ENCODE results near the gene GLIS1. TPM values are rescaled to one million over a fixed set of nuclear protein-coding genes. Genes with fewer than 3 reads are reported as not detected.

The GLIS1 gene
- total RNA-seq, 1 experiment from 2014 or later: 0.39 TPM

- no peaks in the 10 kb centered on the region for H3K9me3 ChIP-seq (ENCODE audit: control insufficient read depth in 1 of 2, insufficient read depth in 1 of 2, low read depth in 1 of 2, low read length in 2 of 2)
- H3K36me3 ChIP-seq (ENCODE audit: control insufficient read depth in 1 of 2, insufficient read depth in 2 of 2, low read length in 2 of 2): no peaks in the 10 kb centered on the region
- no peaks in the 10 kb centered on the region for H3K27me3 ChIP-seq (ENCODE audit: insufficient read depth, low read length)
- no peak overlapping the region for H3K4me3 ChIP-seq (replicated peaks in 1 of 2; ENCODE audit: low read depth in 1 of 2, low read length in 2 of 2)
- H3K27ac ChIP-seq (ENCODE audit: low read depth, low read length): no peak overlapping the region
- no peak overlapping the region for H3K9ac ChIP-seq (ENCODE audit: low read length)
- TF ChIP-seq ZNF274 (IDR thresholded peaks at IDR 0.05; ENCODE audit: low read depth, low read length): no peak
- no peak for TF ChIP-seq TCF7L2 (IDR thresholded peaks at IDR 0.05; ENCODE audit: borderline replicate concordance, extremely low read depth, insufficient read depth, insufficient read length)
- no peak for TF ChIP-seq CEBPB (IDR thresholded peaks at IDR 0.05; ENCODE audit: low read depth)
- no peak for TF ChIP-seq YY1 (IDR thresholded peaks at IDR 0.05; ENCODE audit: extremely low read depth, insufficient replicate concordance, low read depth, low read length)
- no peak for TF ChIP-seq SRF (IDR thresholded peaks at IDR 0.05; ENCODE audit: low read depth)
- TF ChIP-seq POLR2A (IDR thresholded peaks at IDR 0.05; ENCODE audit: borderline replicate concordance, extremely low read depth, insufficient read depth, insufficient read length): no peak
- no peak for TF ChIP-seq SP1 (IDR thresholded peaks at IDR 0.05; ENCODE audit: low read depth)
- no peak for TF ChIP-seq ZBTB33 (IDR thresholded peaks at IDR 0.05; ENCODE audit: extremely low read depth, insufficient replicate concordance, low read length)
- no peak for TF ChIP-seq POLR2AphosphoS5 (IDR thresholded peaks at IDR 0.05; ENCODE audit: low read depth, low read length)
- TF ChIP-seq EZH2 (IDR thresholded peaks at IDR 0.05): no peak
- TF ChIP-seq CTCF (IDR thresholded peaks at IDR 0.05 in 2 of 3, conservative IDR thresholded peaks at IDR 0.05 in 1 of 3; ENCODE audit: borderline replicate concordance in 1 of 3, insufficient read depth in 1 of 3, low read depth in 2 of 3, low read length in 2 of 3): no peak
- no peak for TF ChIP-seq CBX3 (IDR thresholded peaks at IDR 0.05; ENCODE audit: low read depth)
- TF ChIP-seq JUND (IDR thresholded peaks at IDR 0.05): no peak
- no peak for TF ChIP-seq MAX (IDR thresholded peaks at IDR 0.05)
- no peak for TF ChIP-seq ZFX (IDR thresholded peaks at IDR 0.05)
- TF ChIP-seq RAD21 (IDR thresholded peaks at IDR 0.05; ENCODE audit: low read depth): no peak
- TF ChIP-seq ATF3 (IDR thresholded peaks at IDR 0.05): no peak
- TF ChIP-seq FOSL1 (IDR thresholded peaks at IDR 0.05; ENCODE audit: low read depth): no peak
- no peak for TF ChIP-seq ELF1 (IDR thresholded peaks at IDR 0.05; ENCODE audit: borderline replicate concordance, low read depth)
- TF ChIP-seq EZH2phosphoT487 (IDR thresholded peaks at IDR 0.05; ENCODE audit: borderline replicate concordance): no peak
- ChIA-PET RAD21 (ENCODE audit: low non-redundant PET in 1 of 2, low total read pairs in 2 of 2, uncharacterized antibody in 2 of 2, unreplicated experiment in 2 of 2) (no interaction called here), CTCF (no interaction called here), POLR2A (no interaction called here)
- no peak overlapping the region for H3K4me2 ChIP-seq (ENCODE audit: low read length)
- no peaks in the 10 kb centered on the region for H3K4me1 ChIP-seq (ENCODE audit: control insufficient read depth in 1 of 2, insufficient read depth in 2 of 2, low read length in 2 of 2)
- DNase-seq (ENCODE audit: low read depth, low spot score): no peak
- intact Hi-C loops (cut with micrococcal nuclease): no loop called here
- no peaks in the 10 kb centered on the region for H3K79me2 ChIP-seq (ENCODE audit: insufficient read depth, low read length)
- H3K9me2 ChIP-seq (ENCODE audit: insufficient read depth): no peaks in the 10 kb centered on the region
- H4K20me1 ChIP-seq (ENCODE audit: insufficient read depth): no peaks in the 10 kb centered on the region
- ATAC-seq: no peak
- no TSS peak for BruUV-seq (replicated peaks)
- H2AFZ ChIP-seq (ENCODE audit: low read depth, low read length, poor library complexity, severe bottlenecking): no peak overlapping the region
Measured at GRCh38 chr1:53603431-53603830, 135.5 kb downstream of the GLIS1 start.
